WTC11 (cell line): ENCODE data around the gene KIF27. TPM values are rescaled to one million over a fixed set of nuclear protein-coding genes. Genes with fewer than 3 reads are reported as not detected.

Source experiments
- ATAC-seq: fragments of 200-7000 bp; cut with Tn5 transposase; 2 replicates; pipeline ENCODE4 v1.10.0; 2021; ENCODE audit warnings: mild to moderate bottlenecking, moderate library complexity
- CTCF ChIA-PET: fragments of 300-600 bp; sonication (Branson Sonifier 250); formaldehyde crosslinking; loops from one replicate; lab custom pipeline; 2021; ENCODE audit warnings: antibody characterized with exemption; lab: Charles Lee
- POLR2A ChIA-PET: fragments of 350-600 bp; sonication (Branson Sonifier 250); formaldehyde crosslinking; loops from one replicate; lab custom pipeline; 2021; ENCODE audit warnings: antibody characterized with exemption; lab: Charles Lee
- DNase-seq: peaks from one replicate; pipeline ENCODE4 v3.0.0; 2021; ENCODE audit warnings: low spot score
- H3K27ac Mint-ChIP-seq: 2 replicates; pipeline ENCODE4 v1.8.0; 2021; ENCODE audit warnings: mixed read lengths
- H3K27me3 Mint-ChIP-seq: 2 replicates; pipeline ENCODE4 v1.8.0; 2021; ENCODE audit warnings: low read depth, mild to moderate bottlenecking, moderate library complexity, mixed read lengths
- H3K36me3 Mint-ChIP-seq: 2 replicates; pipeline ENCODE4 v1.8.0; 2021; ENCODE audit warnings: mixed read lengths
- H3K4me1 Mint-ChIP-seq: 2 replicates; pipeline ENCODE4 v1.8.0; 2022; ENCODE audit warnings: mixed read lengths
- H3K4me3 Mint-ChIP-seq: 2 replicates; pipeline ENCODE4 v1.8.0; 2021; ENCODE audit warnings: mild to moderate bottlenecking, moderate library complexity, mixed read lengths
- H3K9me3 Mint-ChIP-seq: 2 replicates; pipeline ENCODE4 v1.8.0; 2021; ENCODE audit warnings: mixed read lengths
- AR ChIP-seq: fragments of 250-450 bp; sonication (Bioruptor Pico); IDR thresholded peaks from 2 replicates; pipeline ENCODE4 v1.9.0; 2021; ENCODE audit warnings: mild to moderate bottlenecking
- EMX1 ChIP-seq: fragments of 250-450 bp; sonication (Bioruptor Pico); IDR thresholded peaks from 2 replicates; pipeline ENCODE4 v1.8.0; 2021; ENCODE audit warnings: mild to moderate bottlenecking
- ERG ChIP-seq: fragments of 250-450 bp; sonication (Bioruptor Pico); IDR thresholded peaks from 2 replicates; pipeline ENCODE4 v1.8.0; 2021; ENCODE audit warnings: mild to moderate bottlenecking
- GABPB1 ChIP-seq: sonication (generic); formaldehyde crosslinking; IDR thresholded peaks from 2 replicates; pipeline ENCODE4 v1.8.1; 2023; ENCODE audit warnings: mild to moderate bottlenecking, missing genetic modification reagents
- HMGXB4 ChIP-seq: sonication (generic); formaldehyde crosslinking; IDR thresholded peaks from 2 replicates; pipeline ENCODE4 v1.8.1; 2023; ENCODE audit warnings: mild to moderate bottlenecking, moderate library complexity, missing genetic modification reagents
- NFATC4 ChIP-seq: fragments of 250-450 bp; sonication (Bioruptor Pico); IDR thresholded peaks from 2 replicates; pipeline ENCODE4 v1.9.0; 2021; ENCODE audit warnings: mild to moderate bottlenecking
- NFYB ChIP-seq: sonication (generic); formaldehyde crosslinking; conservative IDR thresholded peaks from 2 replicates; pipeline ENCODE4 v1.8.0; 2022; ENCODE audit warnings: low read depth, missing genetic modification reagents
- PRRX2 ChIP-seq: fragments of 250-450 bp; sonication (Bioruptor Pico); IDR thresholded peaks from 2 replicates; pipeline ENCODE4 v1.8.0; 2021; ENCODE audit warnings: mild to moderate bottlenecking
- RORB ChIP-seq: fragments of 250-450 bp; sonication (Bioruptor Pico); IDR thresholded peaks from 2 replicates; pipeline ENCODE4 v1.9.0; 2021; ENCODE audit warnings: mild to moderate bottlenecking
- ZBTB21 ChIP-seq: sonication (generic); formaldehyde crosslinking; IDR thresholded peaks from 2 replicates; pipeline ENCODE4 v1.8.1; 2023; ENCODE audit warnings: mild to moderate bottlenecking, missing genetic modification reagents, borderline replicate concordance
- ZNF532 ChIP-seq: fragments of 250-450 bp; sonication (Bioruptor Pico); IDR thresholded peaks from 2 replicates; pipeline ENCODE4 v1.9.0; 2021; ENCODE audit warnings: mild to moderate bottlenecking, borderline replicate concordance
- ZNF671 ChIP-seq: fragments of 250-450 bp; sonication (Bioruptor Pico); IDR thresholded peaks from 2 replicates; pipeline ENCODE4 v1.8.0; 2021; ENCODE audit warnings: mild to moderate bottlenecking
- total RNA-seq: library from RNA; stranded (reverse); gene quantifications from 3 replicates; pipeline ENCODE4 v1.2.3, GENCODE V29; 2021
- TF ChIP-seq, protein P1 (sequence below): sonication (generic); formaldehyde crosslinking; conservative IDR thresholded peaks from 2 replicates; pipeline ENCODE4 v1.8.1; 2022; ENCODE audit warnings: mild to moderate bottlenecking, missing genetic modification reagents
- TF ChIP-seq, protein P2 (sequence below): sonication (generic); formaldehyde crosslinking; IDR thresholded peaks from 2 replicates; pipeline ENCODE4 v1.8.0; 2023; ENCODE audit warnings: missing genetic modification reagents, mild to moderate bottlenecking, borderline replicate concordance

KIF27 gene
- total RNA-seq, 1 experiment from 2014 or later = 3.9 TPM

- TF ChIP-seq ZNF671 (CRISPR knock-in tag) (peak; percentile 86), AR (CRISPR knock-in tag) (peak; percentile 87; the same call in 1 of the 2 replicates), NFATC4 (CRISPR knock-in tag) (peak; percentile 88), PRRX2 (CRISPR knock-in tag) (peak; percentile 86), ZNF532 (CRISPR knock-in tag) (peak; percentile 7; the same call in 1 of the 2 replicates), RORB (CRISPR knock-in tag) (no peak), EMX1 (CRISPR knock-in tag) (peak; percentile 87), NFYB (CRISPR knock-in tag) (no peak)
These were observed 44.3 kb upstream of the KIF27 start (continued) for GRCh38 chr9:83965350-83966208.

- Mint-ChIP-seq H3K36me3 (peaks cover 29% of the 10 kb centered on the region), H3K27ac (peak overlapping the region; percentile 78), H3K4me1 (no peaks in the 10 kb centered on the region), H3K9me3 (no peaks in the 10 kb centered on the region), H3K27me3 (no peaks in the 10 kb centered on the region), H3K4me3 (no peak overlapping the region)
- CTCF ChIA-PET = interaction anchor here (0.8 kb wide), 1 partner anchor 27 kb away, joined by 3 read pairs; no protein-coding TSS in a partner anchor
- POLR2A ChIA-PET = interaction anchor here (0.7 to 2.2 kb wide), 2 partner anchors 9 to 15 kb away, joined by 3 to 15 read pairs; partner anchors contain the start of genes HNRNPK and RMI1
- peak; percentile 7 for ATAC-seq
- TF ChIP-seq EMX1 (CRISPR knock-in tag) (0 out of 2 replicates have a peak, but pooled peaks have one; percentile 7), GABPB1 (CRISPR knock-in tag) (no peak), ZBTB21 (CRISPR knock-in tag) (no peak), PRRX2 (CRISPR knock-in tag) (no peak), HMGXB4 (CRISPR knock-in tag) (no peak), NFATC4 (CRISPR knock-in tag) (peak; percentile 37; the same call in 1 of the 2 replicates), ZNF671 (CRISPR knock-in tag) (0 out of 2 replicates have a peak, but pooled peaks have one; percentile 12), ERG (CRISPR knock-in tag) (no peak; the same call in 1 of the 2 replicates)
- TF ChIP-seq, protein P1, sequence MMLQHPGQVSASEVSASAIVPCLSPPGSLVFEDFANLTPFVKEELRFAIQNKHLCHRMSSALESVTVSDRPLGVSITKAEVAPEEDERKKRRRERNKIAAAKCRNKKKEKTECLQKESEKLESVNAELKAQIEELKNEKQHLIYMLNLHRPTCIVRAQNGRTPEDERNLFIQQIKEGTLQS (CRISPR knock-in tag) = no peak
- TF ChIP-seq, protein P2, sequence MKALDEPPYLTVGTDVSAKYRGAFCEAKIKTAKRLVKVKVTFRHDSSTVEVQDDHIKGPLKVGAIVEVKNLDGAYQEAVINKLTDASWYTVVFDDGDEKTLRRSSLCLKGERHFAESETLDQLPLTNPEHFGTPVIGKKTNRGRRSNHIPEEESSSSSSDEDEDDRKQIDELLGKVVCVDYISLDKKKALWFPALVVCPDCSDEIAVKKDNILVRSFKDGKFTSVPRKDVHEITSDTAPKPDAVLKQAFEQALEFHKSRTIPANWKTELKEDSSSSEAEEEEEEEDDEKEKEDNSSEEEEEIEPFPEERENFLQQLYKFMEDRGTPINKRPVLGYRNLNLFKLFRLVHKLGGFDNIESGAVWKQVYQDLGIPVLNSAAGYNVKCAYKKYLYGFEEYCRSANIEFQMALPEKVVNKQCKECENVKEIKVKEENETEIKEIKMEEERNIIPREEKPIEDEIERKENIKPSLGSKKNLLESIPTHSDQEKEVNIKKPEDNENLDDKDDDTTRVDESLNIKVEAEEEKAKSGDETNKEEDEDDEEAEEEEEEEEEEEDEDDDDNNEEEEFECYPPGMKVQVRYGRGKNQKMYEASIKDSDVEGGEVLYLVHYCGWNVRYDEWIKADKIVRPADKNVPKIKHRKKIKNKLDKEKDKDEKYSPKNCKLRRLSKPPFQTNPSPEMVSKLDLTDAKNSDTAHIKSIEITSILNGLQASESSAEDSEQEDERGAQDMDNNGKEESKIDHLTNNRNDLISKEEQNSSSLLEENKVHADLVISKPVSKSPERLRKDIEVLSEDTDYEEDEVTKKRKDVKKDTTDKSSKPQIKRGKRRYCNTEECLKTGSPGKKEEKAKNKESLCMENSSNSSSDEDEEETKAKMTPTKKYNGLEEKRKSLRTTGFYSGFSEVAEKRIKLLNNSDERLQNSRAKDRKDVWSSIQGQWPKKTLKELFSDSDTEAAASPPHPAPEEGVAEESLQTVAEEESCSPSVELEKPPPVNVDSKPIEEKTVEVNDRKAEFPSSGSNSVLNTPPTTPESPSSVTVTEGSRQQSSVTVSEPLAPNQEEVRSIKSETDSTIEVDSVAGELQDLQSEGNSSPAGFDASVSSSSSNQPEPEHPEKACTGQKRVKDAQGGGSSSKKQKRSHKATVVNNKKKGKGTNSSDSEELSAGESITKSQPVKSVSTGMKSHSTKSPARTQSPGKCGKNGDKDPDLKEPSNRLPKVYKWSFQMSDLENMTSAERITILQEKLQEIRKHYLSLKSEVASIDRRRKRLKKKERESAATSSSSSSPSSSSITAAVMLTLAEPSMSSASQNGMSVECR (CRISPR knock-in tag) = no peak
- DNase-seq = no peak
These were observed 43.7 kb upstream of the KIF27 start for GRCh38 chr9:83964973-83965349.
